Measurements from ENCODE around the gene PTBP3.
A peak's percentile ranks its signal among the peaks of the same experiment; 100 is the strongest.

PTBP3 gene

DNA sequence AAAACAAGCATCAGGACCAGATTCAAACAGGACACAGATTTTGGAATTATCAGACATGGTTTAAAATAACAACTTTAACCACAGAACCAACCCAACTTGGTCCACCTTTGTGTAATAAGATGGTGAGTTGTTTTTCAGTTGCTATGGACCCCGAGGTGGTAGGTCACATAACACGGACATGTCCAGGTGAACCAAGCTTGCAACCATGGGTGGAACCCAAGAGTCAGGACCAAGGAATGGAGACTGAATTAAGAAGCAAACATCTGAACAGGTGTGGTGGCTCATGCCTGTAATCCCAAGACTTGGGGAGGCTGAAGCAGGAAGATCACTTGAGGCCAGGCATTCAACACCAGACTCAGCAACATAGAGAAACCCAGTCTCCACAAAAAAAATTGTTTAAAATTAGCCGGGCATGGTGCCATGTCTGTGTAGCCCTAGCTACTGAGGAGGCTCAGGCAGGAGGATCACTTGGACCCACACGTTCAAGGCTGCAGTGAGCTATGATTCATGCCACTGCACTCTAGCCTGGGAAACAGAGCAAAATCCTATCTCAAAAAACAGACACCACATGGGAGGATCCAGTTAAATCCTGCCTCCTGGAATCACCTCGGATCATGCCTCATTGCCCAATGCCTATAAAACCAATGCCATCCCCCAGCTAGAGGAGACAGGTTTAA is 10.6 kb downstream of the PTBP3 start:
- peak; percentile 33 for FAIRE-seq
- TF ChIP-seq POLR2A (IDR thresholded peaks at IDR 0.05; ENCODE audit: low read depth, low read length): no peak
- DNase-seq (ENCODE audit: insufficient read length, low spot score): no peak

DNA sequence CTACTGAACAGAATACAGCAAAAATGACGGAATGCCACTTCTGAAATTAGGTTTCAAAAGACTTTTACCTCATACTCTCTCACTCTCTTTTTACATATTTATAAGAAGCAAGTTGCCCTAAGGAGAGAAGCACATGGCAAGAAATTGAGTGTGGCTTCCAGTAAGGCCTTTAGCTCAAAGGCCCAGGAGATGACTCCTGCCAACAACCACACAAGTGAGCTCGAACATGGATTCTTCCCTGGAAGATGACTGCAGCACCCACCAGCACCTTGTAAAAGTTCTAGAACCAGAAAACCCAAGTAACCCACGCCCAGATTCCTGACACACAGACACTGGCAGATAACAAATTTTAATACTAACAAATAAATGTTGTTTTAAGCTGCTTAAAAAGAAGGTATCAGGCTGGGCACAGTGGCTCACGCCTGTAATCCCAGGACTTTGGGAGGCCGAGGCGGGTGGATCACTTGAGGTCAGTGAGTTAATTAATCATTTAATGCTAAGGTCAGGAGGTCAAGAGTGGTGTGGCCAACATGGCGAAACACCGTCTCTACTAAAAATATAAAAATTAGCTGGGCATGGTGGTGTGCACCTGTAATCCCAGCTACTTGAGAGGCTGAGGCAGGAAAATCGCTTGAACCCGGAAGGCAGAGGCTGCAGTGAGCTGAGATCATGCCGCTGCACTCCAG is 17.0 kb downstream of the PTBP3 start:
- FAIRE-seq: no peak
- DNase-seq (ENCODE audit: insufficient read length, low spot score): no peak
- TF ChIP-seq POLR2A (IDR thresholded peaks at IDR 0.05; ENCODE audit: low read depth, low read length): no peak

DNA sequence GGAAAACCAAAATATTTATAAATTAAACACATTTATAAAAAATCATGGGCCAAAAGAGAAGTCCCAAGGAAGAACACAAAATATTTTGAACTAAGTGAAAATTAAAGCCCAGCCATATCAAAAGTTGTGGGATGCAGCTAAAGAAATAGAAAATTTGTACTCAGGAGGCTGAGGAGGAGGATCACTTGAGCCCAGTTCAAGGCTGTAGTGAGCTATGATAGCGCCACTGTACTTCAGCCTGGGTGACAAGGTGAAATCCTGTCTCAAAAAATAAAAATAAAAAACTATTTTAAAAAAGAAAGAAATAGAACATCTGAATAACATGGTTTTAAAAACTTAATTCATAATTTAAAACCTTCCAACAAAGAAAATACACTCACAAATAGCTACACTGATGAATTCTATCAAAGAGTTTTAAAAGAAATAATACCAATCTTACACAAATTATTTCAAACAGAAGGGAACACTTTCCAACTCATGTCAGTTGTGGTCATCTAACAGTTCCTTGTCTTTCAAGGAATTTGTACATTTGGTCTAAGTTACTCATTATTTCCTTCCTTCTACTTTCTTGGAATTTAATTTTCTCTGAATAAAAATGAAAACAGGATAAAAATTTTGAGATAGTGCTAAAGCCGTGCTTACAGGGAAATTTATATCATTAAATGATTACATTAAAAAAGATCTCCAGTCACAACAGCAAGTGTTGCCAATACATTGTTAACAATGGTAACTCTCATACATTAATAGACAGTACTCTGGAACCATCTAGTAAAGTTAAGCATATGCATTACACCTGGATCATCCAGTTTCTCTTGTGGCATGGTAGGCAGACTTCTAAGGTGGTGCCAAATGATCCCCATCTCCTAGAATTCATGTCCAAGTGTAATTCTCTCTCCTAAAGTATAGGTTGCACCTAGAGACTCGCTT is 17.8 kb downstream of the PTBP3 start:
- FAIRE-seq (peak; percentile 38), DNase-seq (ENCODE audit: insufficient read length, low spot score) (no peak)
- TF ChIP-seq POLR2A (IDR thresholded peaks at IDR 0.05; ENCODE audit: low read depth, low read length): no peak

DNA sequence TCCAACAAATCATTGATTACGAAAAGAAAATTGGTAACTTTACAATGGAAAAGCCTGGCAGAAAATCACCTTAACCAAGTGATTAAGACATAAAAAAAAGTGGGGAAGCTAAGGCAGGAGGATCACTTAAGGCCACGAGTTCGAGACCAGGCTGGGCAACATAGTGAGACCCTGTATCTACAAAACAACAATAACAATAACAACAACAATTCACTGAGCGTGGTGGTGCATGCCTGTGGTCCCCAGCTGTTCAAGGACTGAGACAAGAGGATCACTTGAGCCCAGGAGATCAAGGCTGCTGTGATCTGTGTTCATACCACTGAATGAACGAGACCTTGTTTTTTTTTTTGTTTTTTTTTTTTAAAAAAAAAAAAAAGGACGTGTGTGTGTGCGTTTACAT is 21.3 kb downstream of the PTBP3 start:
- no peak for FAIRE-seq
- no peak for DNase-seq (ENCODE audit: insufficient read length, low spot score)
- TF ChIP-seq POLR2A (IDR thresholded peaks at IDR 0.05; ENCODE audit: low read depth, low read length): no peak

DNA sequence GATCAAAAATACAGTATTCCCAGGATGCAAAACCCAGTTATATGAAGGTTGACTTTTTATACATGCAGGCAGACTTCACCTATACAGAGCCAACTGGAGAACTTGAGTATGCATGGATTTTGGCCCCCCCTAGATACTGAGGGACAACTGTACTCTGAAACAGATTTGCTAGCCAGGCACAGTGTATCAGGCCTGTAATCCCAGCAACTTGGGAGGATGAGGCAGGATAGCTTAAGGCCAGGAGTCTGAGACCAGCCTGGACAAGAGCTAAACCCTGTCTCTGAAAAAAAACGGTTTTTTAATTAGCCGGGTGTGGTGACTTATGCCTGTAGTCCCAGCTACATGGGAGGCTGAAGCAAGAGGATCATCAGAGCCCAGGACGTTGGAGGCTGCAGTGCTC is 21.9 kb downstream of the PTBP3 start:
- DNase-seq (ENCODE audit: insufficient read length, low spot score): no peak
- FAIRE-seq: no peak
- no peak for TF ChIP-seq POLR2A (IDR thresholded peaks at IDR 0.05; ENCODE audit: low read depth, low read length)

DNA sequence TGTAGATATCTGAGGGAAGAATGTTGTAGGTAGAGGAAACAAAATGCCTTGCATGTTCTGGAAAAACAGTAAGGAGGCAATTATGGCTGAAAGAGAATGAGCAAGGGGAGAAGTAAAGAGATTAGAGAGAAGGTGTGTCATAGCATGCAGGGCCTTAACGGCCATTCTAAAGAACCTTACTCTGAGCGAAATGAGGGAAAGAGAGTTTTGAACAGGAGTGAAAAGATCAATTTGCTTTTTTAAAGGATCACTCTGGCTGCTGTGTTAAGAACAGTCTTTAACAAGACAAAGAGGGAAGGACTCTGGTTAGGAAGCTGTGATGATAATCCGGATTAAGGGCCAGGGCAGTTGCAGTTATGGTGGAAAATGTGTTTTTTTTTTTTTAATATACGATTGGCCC is 22.6 kb downstream of the PTBP3 start:
- DNase-seq (ENCODE audit: insufficient read length, low spot score): no peak
- TF ChIP-seq POLR2A (IDR thresholded peaks at IDR 0.05; ENCODE audit: low read depth, low read length): no peak
- no peak for FAIRE-seq

DNA sequence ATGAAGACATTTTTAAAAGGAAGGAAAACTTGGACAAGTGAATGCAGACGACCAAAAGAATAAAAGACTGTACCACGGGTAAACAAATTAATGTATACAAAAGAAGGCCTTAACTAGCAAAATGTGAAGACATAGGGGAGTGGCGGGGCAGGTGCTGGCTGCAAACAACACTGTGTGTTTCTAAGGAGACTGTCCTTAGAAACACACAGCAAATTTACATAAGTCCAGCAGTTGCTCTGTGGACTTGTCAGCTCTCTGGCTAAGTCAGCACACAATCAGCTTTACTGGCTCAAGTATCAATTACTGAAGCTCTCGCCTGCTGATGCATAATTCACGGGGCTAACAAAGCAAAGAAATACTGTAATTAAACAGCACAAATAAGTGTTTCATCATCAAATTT is 24.8 kb downstream of the PTBP3 start:
- no peak for TF ChIP-seq POLR2A (IDR thresholded peaks at IDR 0.05; ENCODE audit: low read depth, low read length)
- FAIRE-seq: peak; percentile 55
- DNase-seq (ENCODE audit: insufficient read length, low spot score): no peak

DNA sequence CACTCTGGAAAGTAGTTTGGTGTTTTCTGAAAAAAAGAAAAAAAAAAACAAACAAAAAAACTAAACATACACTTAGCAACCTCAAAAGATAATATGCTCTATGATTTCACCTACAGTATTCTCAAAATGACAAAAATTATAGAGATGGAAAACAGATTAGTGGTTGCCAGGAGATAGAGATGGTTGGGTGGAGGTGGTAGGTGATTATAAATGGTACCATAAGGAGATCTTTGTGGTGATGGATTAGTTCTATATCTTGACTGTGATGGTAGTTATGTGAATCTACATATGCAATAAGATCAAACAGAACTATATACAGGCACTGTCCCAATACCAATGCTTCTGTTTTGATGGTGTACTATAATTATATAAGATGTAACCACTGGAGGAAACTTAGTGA is 32.0 kb downstream of the PTBP3 start:
- FAIRE-seq (peak; percentile 38), DNase-seq (ENCODE audit: insufficient read length, low spot score) (no peak)
- TF ChIP-seq POLR2A (IDR thresholded peaks at IDR 0.05; ENCODE audit: low read depth, low read length): no peak

DNA sequence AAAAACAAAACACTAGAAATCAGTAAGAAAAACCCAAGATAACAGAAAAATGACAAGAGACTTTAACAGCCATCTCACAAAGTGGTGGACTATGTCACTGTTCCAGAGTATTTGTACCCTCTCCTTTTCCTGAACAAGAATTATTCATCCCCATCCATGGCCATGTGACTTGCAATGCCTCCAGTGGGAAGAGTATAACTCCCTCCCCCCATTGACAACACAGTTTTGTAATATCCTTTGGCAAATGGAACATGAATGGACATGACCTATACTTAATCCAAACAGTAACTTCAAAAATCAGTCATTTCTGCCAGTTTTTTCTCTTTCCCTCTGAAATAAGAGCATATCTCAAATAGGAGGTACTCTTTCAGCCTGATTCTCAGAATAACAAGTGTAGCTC is 33.9 kb downstream of the PTBP3 start:
- FAIRE-seq: peak; percentile 90
- DNase-seq (ENCODE audit: insufficient read length, low spot score): no peak
- no peak for TF ChIP-seq POLR2A (IDR thresholded peaks at IDR 0.05; ENCODE audit: low read depth, low read length)

DNA sequence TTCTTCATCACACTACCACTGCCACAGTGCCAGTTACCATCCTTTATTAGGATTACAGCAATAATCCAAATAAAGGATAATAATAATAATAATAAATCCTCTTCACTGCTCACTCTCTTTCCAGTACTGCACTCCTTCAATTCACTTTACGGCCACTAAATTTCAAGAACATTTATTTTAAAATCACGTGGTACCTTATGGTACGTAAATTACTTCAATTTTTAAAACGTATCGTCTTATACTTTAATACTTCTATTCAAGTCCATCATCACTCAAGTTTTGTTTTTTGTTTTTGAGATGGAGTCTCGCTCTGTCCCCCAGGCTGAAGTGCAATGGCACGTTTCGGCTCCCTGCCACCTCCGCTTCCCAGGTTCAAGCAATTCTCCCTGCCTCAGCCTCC is 36.5 kb downstream of the PTBP3 start:
- DNase-seq (ENCODE audit: insufficient read length, low spot score) (no peak), FAIRE-seq (no peak)
- no peak for TF ChIP-seq POLR2A (IDR thresholded peaks at IDR 0.05; ENCODE audit: low read depth, low read length)

DNA sequence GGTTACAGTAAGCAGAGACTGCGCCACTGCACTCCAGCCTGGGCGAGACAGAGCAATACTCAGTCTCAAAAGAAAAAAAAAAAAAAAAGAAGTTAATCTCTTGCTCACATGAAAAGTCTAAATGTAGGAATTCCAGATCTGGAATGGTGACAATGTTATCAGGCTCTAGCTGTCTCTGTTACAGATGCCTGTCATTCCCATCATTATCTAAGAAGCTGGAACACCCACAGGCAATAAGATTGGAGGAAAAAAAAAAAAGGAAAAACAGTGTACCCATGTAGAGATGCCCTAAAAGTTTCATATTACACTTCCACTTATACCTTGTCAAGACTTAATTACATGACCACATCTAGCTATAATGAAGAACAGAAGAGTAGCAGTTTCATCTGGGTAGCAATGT is 38.2 kb downstream of the PTBP3 start:
- FAIRE-seq (no peak), DNase-seq (ENCODE audit: insufficient read length, low spot score) (no peak)

DNA sequence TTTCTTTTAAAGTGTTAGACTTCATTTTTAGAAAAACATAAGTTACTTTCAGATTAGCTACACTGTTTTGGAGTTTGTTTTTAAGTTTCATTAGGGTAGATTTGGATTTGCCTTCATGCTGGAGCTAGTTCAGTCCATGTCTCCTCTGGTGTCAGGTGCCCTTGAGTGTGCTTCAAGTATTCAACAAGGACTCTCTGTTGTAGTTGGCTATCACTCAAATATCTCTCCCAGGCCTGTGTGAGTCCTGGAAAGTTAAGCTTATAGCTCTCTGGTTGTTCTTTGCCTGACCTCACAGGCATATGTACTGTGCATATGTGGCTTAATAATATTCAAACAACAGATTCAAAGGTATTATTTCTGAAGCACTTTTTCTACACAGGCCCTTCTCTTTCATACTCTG is 45.4 kb downstream of the PTBP3 start:
- TF ChIP-seq POLR2A (IDR thresholded peaks at IDR 0.05; ENCODE audit: low read depth, low read length): no peak
- FAIRE-seq (no peak), DNase-seq (ENCODE audit: insufficient read length, low spot score) (no peak)

More for the DNA sequence above, 38.2 kb downstream of the PTBP3 start:
- no peak for TF ChIP-seq POLR2A (IDR thresholded peaks at IDR 0.05; ENCODE audit: low read depth, low read length)

DNA sequence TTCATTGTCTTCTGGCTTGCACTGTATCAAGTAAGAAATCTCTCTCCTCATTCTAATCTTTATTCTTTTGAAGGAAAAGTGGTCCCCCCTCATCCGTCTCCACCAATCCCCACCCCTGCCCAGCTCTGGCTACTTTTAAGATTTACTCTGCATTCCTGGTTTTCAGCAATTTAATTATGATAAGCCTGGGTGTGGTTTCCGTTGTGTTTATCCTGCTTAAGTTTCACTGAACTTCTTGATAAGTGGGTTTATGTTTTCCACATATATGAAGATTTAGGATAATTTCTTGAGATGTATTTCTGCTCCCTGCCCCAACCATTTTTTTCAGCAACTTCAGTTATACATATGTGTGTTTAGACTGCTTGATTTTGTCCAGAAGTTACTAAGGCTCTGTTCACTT is 46.5 kb downstream of the PTBP3 start:
- no peak for TF ChIP-seq POLR2A (IDR thresholded peaks at IDR 0.05; ENCODE audit: low read depth, low read length)
- DNase-seq (ENCODE audit: insufficient read length, low spot score) (no peak), FAIRE-seq (no peak)

DNA sequence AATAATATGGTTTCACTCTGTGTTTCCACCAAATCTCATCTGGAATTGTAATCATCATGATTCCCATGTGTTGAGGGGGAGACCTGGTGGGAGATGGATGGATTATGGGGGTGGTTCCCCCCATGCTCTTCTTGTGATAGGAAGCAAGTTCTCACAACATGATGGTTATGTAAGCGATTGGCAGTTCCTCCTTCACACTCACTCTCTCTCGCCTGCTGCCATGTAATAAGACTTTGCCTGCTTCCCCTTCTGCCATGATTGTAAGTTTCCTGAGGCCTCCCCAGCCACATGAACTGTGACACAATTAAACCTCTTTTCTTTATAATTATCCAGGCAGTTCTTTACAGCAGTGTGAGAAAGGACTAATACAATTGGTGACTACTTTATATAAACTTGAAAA is 48.4 kb downstream of the PTBP3 start:
- TF ChIP-seq POLR2A (IDR thresholded peaks at IDR 0.05; ENCODE audit: low read depth, low read length): no peak
- no peak for DNase-seq (ENCODE audit: insufficient read length, low spot score)
- no peak for FAIRE-seq
